ENCODE measurements around the gene NF1. TPM values are rescaled to one million over a fixed set of nuclear protein-coding genes. Genes with fewer than 3 reads are reported as not detected.
"Not testable (repeated sequence)": the region's sequence is repeated elsewhere in the genome, so short reads cannot be mapped to it uniquely, and the experiment has no call there.

Gene NF1
- 53.1 TPM for total RNA-seq
- long read RNA-seq, partial matches to known transcripts, result 3 of 15 reads
- long read RNA-seq, other reads (novel, unspliced or antisense), result 12 of 15 reads

- no peak for TF ChIP-seq CTCF (IDR thresholded peaks at IDR 0.05)
- Histone ChIP-seq H3K36me3 (no peaks in the 10 kb centered on the region), H3K9me3 (no peaks in the 10 kb centered on the region), H3K4me1 (peaks cover 13% of the 10 kb centered on the region), H3K27ac (peak within 1 kb of the TSS; percentile 91), H3K4me3 (peak within 1 kb of the TSS; percentile 81), H3K27me3 (ENCODE audit: low read depth) (no peaks in the 10 kb centered on the region)
- intact Hi-C loops (cut with DNase I), result no loop called here
- DNase-seq (peak; percentile 97), ATAC-seq (peak; percentile 98)
Observed at GRCh38 chr17:31094600-31095235, at the start of gene NF1. Gene NF1, plus strand, starts transcription at chr17:31094977. Its CDS starts 333 bp downstream, at chr17:31095310.

- ATAC-seq; H3K27ac ChIP-seq; intact Hi-C loops (cut with DNase I): not testable (repeated sequence)
Observed at GRCh38 chr17:31046856-31047425, 47.8 kb upstream of the NF1 start.

GRCh38 chr17:31048142-31048541 is 46.6 kb upstream of the NF1 start:
- no peak for ATAC-seq
- no peaks in the 10 kb centered on the region for H3K9me3 ChIP-seq
- intact Hi-C loops (cut with DNase I), result no loop called here
- no peaks in the 10 kb centered on the region for H3K27me3 ChIP-seq (ENCODE audit: low read depth)
- H3K36me3 ChIP-seq, result no peaks in the 10 kb centered on the region
- DNase-seq, result no peak
- H3K27ac ChIP-seq, result no peak overlapping the region
- TF ChIP-seq CTCF (IDR thresholded peaks at IDR 0.05), result no peak
- no peak overlapping the region for H3K4me3 ChIP-seq
- H3K4me1 ChIP-seq, result peaks cover 7% of the 10 kb centered on the region

More at GRCh38 chr17:31046856-31047425, 47.8 kb upstream of the NF1 start:
- H3K36me3 ChIP-seq; DNase-seq; H3K4me1 ChIP-seq; H3K27me3 ChIP-seq (ENCODE audit: low read depth); H3K9me3 ChIP-seq; H3K4me3 ChIP-seq: not testable (repeated sequence)

GRCh38 chr17:31048780-31049179 is 46.0 kb upstream of the NF1 start:
- ATAC-seq, result no peak
- no peaks in the 10 kb centered on the region for H3K27me3 ChIP-seq (ENCODE audit: low read depth)
- no peak overlapping the region for H3K27ac ChIP-seq
- H3K4me3 ChIP-seq, result no peak overlapping the region
- no peak for DNase-seq
- H3K36me3 ChIP-seq, result no peaks in the 10 kb centered on the region
- no peak for TF ChIP-seq CTCF (IDR thresholded peaks at IDR 0.05)
- no peaks in the 10 kb centered on the region for H3K9me3 ChIP-seq
- intact Hi-C loops (cut with DNase I), result no loop called here
- H3K4me1 ChIP-seq, result peaks cover 7% of the 10 kb centered on the region

- no peak overlapping the region for H3K27ac ChIP-seq
- no peaks in the 10 kb centered on the region for H3K9me3 ChIP-seq
- no peak overlapping the region for H3K4me3 ChIP-seq
- H3K36me3 ChIP-seq, result no peaks in the 10 kb centered on the region
- H3K4me1 ChIP-seq, result peaks cover 7% of the 10 kb centered on the region
- ATAC-seq (no peak), DNase-seq (no peak)
- no peaks in the 10 kb centered on the region for H3K27me3 ChIP-seq (ENCODE audit: low read depth)
- TF ChIP-seq CTCF (IDR thresholded peaks at IDR 0.05), result no peak
- intact Hi-C loops (cut with DNase I), result no loop called here
Observed at GRCh38 chr17:31050948-31051347, 43.8 kb upstream of the NF1 start.

GRCh38 chr17:31051506-31051905 is 43.3 kb upstream of the NF1 start:
- H3K4me1 ChIP-seq, result peaks cover 7% of the 10 kb centered on the region
- H3K9me3 ChIP-seq, result no peaks in the 10 kb centered on the region
- no peak overlapping the region for H3K4me3 ChIP-seq
- H3K27me3 ChIP-seq (ENCODE audit: low read depth), result no peaks in the 10 kb centered on the region
- peak; percentile 44 to 54 for ATAC-seq
- no peak for TF ChIP-seq CTCF (IDR thresholded peaks at IDR 0.05)
- DNase-seq, result no peak
- H3K36me3 ChIP-seq, result no peaks in the 10 kb centered on the region
- H3K27ac ChIP-seq, result no peak overlapping the region
- intact Hi-C loops (cut with DNase I), result no loop called here

All from lower lobe of right lung (tissue), 2 donors.